Measurements from ENCODE around the gene GRIK4.
"Not testable (repeated sequence)": the region's sequence is repeated elsewhere in the genome, so short reads cannot be mapped to it uniquely, and the experiment has no call there.

Gene GRIK4

GRCh38 chr11:120752668-120753067 is 241.1 kb downstream of the GRIK4 start:
- no peak for DNase-seq

GRCh38 chr11:120756931-120757330 is 245.4 kb downstream of the GRIK4 start:
- DNase-seq = no peak

GRCh38 chr11:120759046-120759445 is 247.5 kb downstream of the GRIK4 start:
- no peak for DNase-seq

GRCh38 chr11:120765710-120766109 is 254.2 kb downstream of the GRIK4 start:
- not testable (repeated sequence) for DNase-seq

- no peak for DNase-seq
Measured at GRCh38 chr11:120766318-120766717, 254.8 kb downstream of the GRIK4 start.

GRCh38 chr11:120768949-120769348 is 257.4 kb downstream of the GRIK4 start:
- no peak for DNase-seq

- DNase-seq = no peak
Measured at GRCh38 chr11:120769906-120770305, 258.4 kb downstream of the GRIK4 start.

GRCh38 chr11:120771551-120772060 is 260.1 kb downstream of the GRIK4 start:
- DNase-seq = no peak

GRCh38 chr11:120773501-120774031 is 262.0 kb downstream of the GRIK4 start:
- DNase-seq = no peak

GRCh38 chr11:120774591-120775386 is 263.2 kb downstream of the GRIK4 start:
- DNase-seq = no peak

GRCh38 chr11:120775986-120776951 is 264.7 kb downstream of the GRIK4 start:
- no peak for DNase-seq

- DNase-seq = no peak
Measured at GRCh38 chr11:120778685-120779490, 267.3 kb downstream of the GRIK4 start.

GRCh38 chr11:120780239-120780638 is 268.7 kb downstream of the GRIK4 start:
- no peak for DNase-seq

- DNase-seq = no peak
Measured at GRCh38 chr11:120781486-120782120, 270.1 kb downstream of the GRIK4 start.

GRCh38 chr11:120784566-120785251 is 273.2 kb downstream of the GRIK4 start:
- DNase-seq = no peak

GRCh38 chr11:120785576-120785975 is 274.0 kb downstream of the GRIK4 start:
- no peak for DNase-seq

GRCh38 chr11:120786206-120786735 is 274.7 kb downstream of the GRIK4 start:
- no peak for DNase-seq

- not testable (repeated sequence) for DNase-seq
Measured at GRCh38 chr11:120787224-120787623, 275.7 kb downstream of the GRIK4 start.

- no peak for DNase-seq
Measured at GRCh38 chr11:120789391-120789790, 277.8 kb downstream of the GRIK4 start.

- no peak for DNase-seq
Measured at GRCh38 chr11:120792306-120792705, 280.8 kb downstream of the GRIK4 start.

GRCh38 chr11:120793150-120793549 is 281.6 kb downstream of the GRIK4 start:
- DNase-seq = no peak
